Muscle layer of colon (tissue), 2 donors: Measurements from ENCODE around the gene FASTKD3.
A peak's percentile ranks its signal among the peaks of the same experiment; 100 is the strongest.

Source experiments
- H3K27ac ChIP-seq: one replicate; pipeline ENCODE4 v1.7.0; 2013; ENCODE audit warnings: low read depth, mild to moderate bottlenecking, low read length, moderate library complexity
- H3K27me3 ChIP-seq, 2 donors: one replicate each; pipeline ENCODE4 v1.7.0; 2013; ENCODE audit warnings: low read length in 2 of 2, mild to moderate bottlenecking in 2 of 2; ENCODE audit not compliant: insufficient read depth in 2 of 2, control insufficient read depth in 1 of 2
- H3K36me3 ChIP-seq: one replicate; pipeline ENCODE4 v1.7.0; 2013; ENCODE audit warnings: mild to moderate bottlenecking, low read length; ENCODE audit not compliant: insufficient read depth
- H3K4me1 ChIP-seq: one replicate; pipeline ENCODE4 v1.7.0; 2013; ENCODE audit warnings: mild to moderate bottlenecking, low read length; ENCODE audit not compliant: insufficient read depth
- H3K4me3 ChIP-seq, 2 donors: one replicate each; pipeline ENCODE4 v1.7.0; 2013; ENCODE audit warnings: low read length in 2 of 2, low read depth in 1 of 2, mild to moderate bottlenecking in 1 of 2, moderate library complexity in 1 of 2
- H3K9ac ChIP-seq: one replicate; pipeline ENCODE4 v1.7.0; 2013; ENCODE audit warnings: low read length
- H3K9me3 ChIP-seq: one replicate; pipeline ENCODE4 v1.7.0; 2013; ENCODE audit warnings: mild to moderate bottlenecking, low read length
- donor health status: abdominal sarcoma.
- donor health status: Adenocarcinoma of cecum.

Gene FASTKD3

GRCh38 chr5:7845557-7845956 lies 23.3 kb downstream of the FASTKD3 start:
- Histone ChIP-seq H3K9me3 (no peaks in the 10 kb centered on the region), H3K9ac (no peak overlapping the region), H3K4me3 (no peak overlapping the region), H3K4me1 (peaks cover 5% of the 10 kb centered on the region), H3K27me3 (peaks cover 16 to 20% of the 10 kb centered on the region in 2 donors), H3K36me3 (no peaks in the 10 kb centered on the region), H3K27ac (no peak overlapping the region)

DNA sequence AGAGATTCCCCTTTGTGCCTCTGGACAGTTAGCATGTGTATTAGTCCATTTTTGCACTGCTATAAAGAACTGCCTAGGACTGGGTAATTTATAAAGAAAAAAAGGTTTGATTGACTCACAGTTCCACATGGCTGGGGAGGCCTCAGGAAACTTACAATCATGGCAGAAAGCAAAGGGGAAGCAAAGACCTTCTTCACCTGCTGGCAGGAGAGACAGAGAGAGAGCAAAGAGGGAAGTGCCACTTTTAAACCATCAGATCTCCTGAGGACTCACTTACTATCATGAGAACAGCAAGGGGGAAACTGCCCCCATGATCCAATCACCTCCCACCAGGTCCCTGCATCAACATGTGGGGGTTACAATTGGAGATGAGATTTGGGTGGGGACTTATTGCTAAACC lies 23.9 kb downstream of the FASTKD3 start:
- no peak overlapping the region for H3K9ac ChIP-seq
- H3K27ac ChIP-seq: no peak overlapping the region
- H3K4me3 ChIP-seq: no peak overlapping the region
- H3K9me3 ChIP-seq: no peaks in the 10 kb centered on the region
- peaks cover 16% of the 10 kb centered on the region in 2 donors for H3K27me3 ChIP-seq
- peaks cover 5% of the 10 kb centered on the region for H3K4me1 ChIP-seq
- no peaks in the 10 kb centered on the region for H3K36me3 ChIP-seq

DNA sequence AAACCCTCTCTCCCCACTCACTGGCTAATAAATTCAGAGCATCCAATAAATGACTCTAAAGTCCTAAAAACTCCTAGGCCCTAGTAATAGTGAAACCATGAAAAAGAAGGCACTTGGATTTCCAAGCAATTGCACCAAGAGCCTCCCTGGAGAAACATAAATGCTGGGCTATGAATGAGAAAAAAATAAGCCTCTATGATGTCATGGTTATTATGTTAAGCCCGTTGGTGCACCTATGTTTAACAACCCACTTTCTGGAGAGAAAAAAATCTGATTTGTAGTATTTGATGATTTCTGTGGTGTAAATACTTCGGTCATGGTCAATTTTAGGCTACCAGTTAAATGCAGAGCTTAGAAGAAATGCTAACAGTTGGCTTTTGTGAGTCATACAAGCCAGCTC lies 26.3 kb downstream of the FASTKD3 start:
- no peak overlapping the region for H3K9ac ChIP-seq
- no peak overlapping the region for H3K27ac ChIP-seq
- no peaks in the 10 kb centered on the region for H3K9me3 ChIP-seq
- H3K4me3 ChIP-seq: no peak overlapping the region
- H3K36me3 ChIP-seq: no peaks in the 10 kb centered on the region
- peaks cover 0 to 5% of the 10 kb centered on the region in 2 donors for H3K27me3 ChIP-seq
- no peaks in the 10 kb centered on the region for H3K4me1 ChIP-seq

DNA sequence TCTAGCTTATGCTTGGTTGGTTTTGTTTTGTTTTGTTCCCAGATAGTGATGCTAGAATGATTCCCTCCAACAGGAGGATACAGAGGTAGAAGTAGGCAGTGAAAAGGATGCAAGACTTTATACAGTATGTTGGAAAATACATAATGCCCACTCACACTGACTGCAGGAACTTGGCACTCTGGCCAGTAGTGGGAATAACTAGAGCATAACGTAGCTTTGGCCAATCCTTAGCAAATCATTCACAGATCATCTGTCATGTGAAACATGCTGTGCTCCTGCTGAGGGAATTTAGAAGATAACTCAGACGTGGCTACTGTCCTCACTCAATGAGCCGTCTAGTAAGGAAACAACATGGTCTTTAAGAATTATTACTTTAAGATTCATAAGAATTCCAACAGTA lies 31.4 kb downstream of the FASTKD3 start:
- Histone ChIP-seq H3K27me3 (no peaks in the 10 kb centered on the region), H3K4me3 (no peak overlapping the region), H3K9ac (no peak overlapping the region), H3K9me3 (no peaks in the 10 kb centered on the region), H3K36me3 (no peaks in the 10 kb centered on the region), H3K4me1 (no peaks in the 10 kb centered on the region), H3K27ac (no peak overlapping the region)

- no peak overlapping the region for H3K4me3 ChIP-seq
- no peaks in the 10 kb centered on the region for H3K27me3 ChIP-seq
- H3K27ac ChIP-seq: no peak overlapping the region
- H3K9ac ChIP-seq: no peak overlapping the region
- no peaks in the 10 kb centered on the region for H3K4me1 ChIP-seq
- no peaks in the 10 kb centered on the region for H3K36me3 ChIP-seq
- no peaks in the 10 kb centered on the region for H3K9me3 ChIP-seq
Measured at GRCh38 chr5:7834982-7835381, 33.8 kb downstream of the FASTKD3 start.

GRCh38 chr5:7828269-7828668 lies 40.6 kb downstream of the FASTKD3 start:
- H3K27me3 ChIP-seq: no peaks in the 10 kb centered on the region
- no peak overlapping the region for H3K9ac ChIP-seq
- H3K4me1 ChIP-seq: no peaks in the 10 kb centered on the region
- peaks cover 4% of the 10 kb centered on the region for H3K36me3 ChIP-seq
- H3K9me3 ChIP-seq: no peaks in the 10 kb centered on the region
- H3K4me3 ChIP-seq: no peak overlapping the region
- H3K27ac ChIP-seq: no peak overlapping the region

- no peaks in the 10 kb centered on the region for H3K9me3 ChIP-seq
- peaks cover 4% of the 10 kb centered on the region for H3K36me3 ChIP-seq
- H3K27me3 ChIP-seq: no peaks in the 10 kb centered on the region
- H3K4me3 ChIP-seq: no peak overlapping the region
- H3K9ac ChIP-seq: no peak overlapping the region
- H3K27ac ChIP-seq: no peak overlapping the region
- H3K4me1 ChIP-seq: no peaks in the 10 kb centered on the region
Measured at GRCh38 chr5:7827610-7828009, 41.2 kb downstream of the FASTKD3 start.

DNA sequence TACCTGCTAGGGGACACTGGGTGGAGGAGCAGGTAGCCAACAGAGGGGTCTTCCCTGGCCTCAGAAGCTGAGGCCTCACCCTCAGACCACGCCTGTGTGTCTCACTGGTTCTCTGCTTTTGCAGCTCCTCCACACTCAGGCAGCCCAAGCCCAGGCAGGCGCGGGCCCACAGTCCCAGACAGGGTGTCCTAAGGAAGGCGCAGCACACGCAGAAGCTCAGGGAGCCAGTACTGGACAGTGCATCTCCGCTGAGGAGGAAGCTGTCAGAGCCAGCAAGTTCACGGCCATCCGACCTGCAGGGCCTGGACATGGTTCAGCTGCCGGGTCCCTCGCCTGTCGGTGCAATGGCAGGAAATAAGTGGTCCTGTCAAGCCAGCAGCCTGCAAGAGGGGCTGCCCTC lies 43.2 kb downstream of the FASTKD3 start:
- H3K4me3 ChIP-seq: no peak overlapping the region
- no peak overlapping the region for H3K27ac ChIP-seq
- no peak overlapping the region for H3K9ac ChIP-seq
- H3K9me3 ChIP-seq: no peaks in the 10 kb centered on the region
- H3K27me3 ChIP-seq: no peaks in the 10 kb centered on the region
- H3K4me1 ChIP-seq: no peaks in the 10 kb centered on the region
- peaks cover 4% of the 10 kb centered on the region for H3K36me3 ChIP-seq

DNA sequence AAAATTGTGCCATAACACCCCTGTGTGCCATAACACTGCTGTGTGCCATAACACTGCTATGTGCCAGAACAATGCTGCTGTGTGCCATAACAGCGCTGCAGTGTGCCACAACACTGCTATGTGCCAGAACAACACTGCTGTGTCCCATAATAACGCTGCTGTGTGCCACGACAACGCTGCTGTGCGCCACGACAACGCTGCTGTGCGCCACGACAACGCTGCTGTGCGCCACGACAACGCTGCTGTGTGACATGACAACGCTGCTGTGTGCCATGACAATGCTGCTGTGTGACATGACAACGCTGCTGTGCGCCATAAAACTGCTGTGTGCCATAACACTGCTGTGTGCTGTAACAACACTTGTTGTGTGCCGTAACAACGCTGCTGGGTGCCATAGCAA lies 43.8 kb downstream of the FASTKD3 start:
- H3K9ac ChIP-seq: no peak overlapping the region

DNA sequence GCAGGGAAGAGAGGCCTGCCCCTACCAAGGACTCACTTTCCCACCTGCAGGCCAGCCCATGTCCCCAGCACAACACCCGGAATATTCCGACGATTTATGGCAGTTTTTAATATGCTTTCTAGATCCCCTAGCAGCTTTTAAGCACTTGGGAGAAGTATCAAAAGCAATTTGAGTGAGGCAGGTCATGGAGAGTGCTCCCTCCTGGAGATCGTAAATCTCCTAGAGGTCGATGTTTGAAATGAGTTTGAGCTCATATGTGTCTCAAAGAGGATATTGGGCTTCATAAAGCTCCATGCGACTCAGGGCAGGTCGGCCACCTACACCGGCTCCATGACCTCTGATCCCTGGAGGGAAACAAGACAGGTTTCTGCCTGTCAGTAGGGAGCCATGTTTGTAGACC lies 45.2 kb downstream of the FASTKD3 start:
- Histone ChIP-seq H3K9ac (no peak overlapping the region), H3K27ac (no peak overlapping the region), H3K4me1 (no peaks in the 10 kb centered on the region), H3K4me3 (no peak overlapping the region), H3K36me3 (peaks cover 4% of the 10 kb centered on the region), H3K27me3 (no peaks in the 10 kb centered on the region), H3K9me3 (no peaks in the 10 kb centered on the region)

More for the DNA sequence above, 43.8 kb downstream of the FASTKD3 start:
- peaks cover 4% of the 10 kb centered on the region for H3K36me3 ChIP-seq
- no peaks in the 10 kb centered on the region for H3K9me3 ChIP-seq
- no peak overlapping the region for H3K4me3 ChIP-seq
- H3K27me3 ChIP-seq: no peaks in the 10 kb centered on the region
- H3K27ac ChIP-seq: no peak overlapping the region
- no peaks in the 10 kb centered on the region for H3K4me1 ChIP-seq

GRCh38 chr5:7822449-7822848 lies 46.4 kb downstream of the FASTKD3 start:
- Histone ChIP-seq H3K27ac (no peak overlapping the region), H3K4me1 (no peaks in the 10 kb centered on the region), H3K27me3 (no peaks in the 10 kb centered on the region), H3K36me3 (peaks cover 4% of the 10 kb centered on the region), H3K4me3 (no peak overlapping the region), H3K9ac (no peak overlapping the region), H3K9me3 (no peaks in the 10 kb centered on the region)

GRCh38 chr5:7816535-7816901 lies 52.3 kb downstream of the FASTKD3 start:
- Histone ChIP-seq H3K27ac (no peak overlapping the region), H3K9ac (no peak overlapping the region)

More at GRCh38 chr5:7816535-7816901, 52.3 kb downstream of the FASTKD3 start:
- Histone ChIP-seq H3K4me3 (peak overlapping the region in 1 of 2 donors; percentile 37), H3K36me3 (no peaks in the 10 kb centered on the region), H3K27me3 (no peaks in the 10 kb centered on the region), H3K4me1 (peaks cover 13% of the 10 kb centered on the region), H3K9me3 (no peaks in the 10 kb centered on the region)
